Activated T-helper 1 cell treated with anti-CD3 and anti-CD28 coated beads, Interleukin-12 subunit alpha, Interleukin-12 subunit beta, Interleukin-2, Interleukin-4 antibody, amounts not matched to agents 30 ng/mL and 10 ng/mL and 1 ng/mL, durations not matched to agents 14 hours and 24 hours and 36 hours (primary cell): ENCODE data around the gene MAPK7. TPM values are rescaled to one million over a fixed set of nuclear protein-coding genes. Genes with fewer than 3 reads are reported as not detected.

Experiments
- DNase-seq: peaks from one replicate; pipeline ENCODE4 v3.0.0; 2021; ENCODE audit warnings: low spot score
- H3K27ac Mint-ChIP-seq: one replicate; pipeline ENCODE4 v1.8.0; 2021; ENCODE audit warnings: mild to moderate bottlenecking, mixed read lengths
- H3K27me3 Mint-ChIP-seq: one replicate; pipeline ENCODE4 v1.8.0; 2022; ENCODE audit warnings: mild to moderate bottlenecking, moderate library complexity, mixed read lengths; ENCODE audit not compliant: insufficient read depth
- H3K36me3 Mint-ChIP-seq: one replicate; pipeline ENCODE4 v1.8.0; 2021; ENCODE audit warnings: low read depth, mixed read lengths
- H3K4me1 Mint-ChIP-seq: one replicate; pipeline ENCODE4 v1.8.0; 2021; ENCODE audit warnings: low read depth, mixed read lengths
- H3K4me3 Mint-ChIP-seq: one replicate; pipeline ENCODE4 v1.8.0; 2021; ENCODE audit warnings: mild to moderate bottlenecking, moderate library complexity, mixed read lengths
- H3K9me3 Mint-ChIP-seq: one replicate; pipeline ENCODE4 v1.8.0; 2021; ENCODE audit warnings: mixed read lengths
- intact Hi-C: fragments of 100-400 bp; cut with micrococcal nuclease; formaldehyde crosslinking; loops from one replicate; pipeline ENCODE4 v1.15.1; 2024
- total RNA-seq: library from RNA; stranded (reverse); gene quantifications from 2 replicates; pipeline ENCODE4 v1.2.3, GENCODE V29; 2022

Gene MAPK7
- total RNA-seq, 1 donor from 2014 or later = 17.2 TPM

- H3K4me1 Mint-ChIP-seq = peaks cover 13% of the 10 kb centered on the region
- no peak overlapping the region for H3K4me3 Mint-ChIP-seq
- no peaks in the 10 kb centered on the region for H3K36me3 Mint-ChIP-seq
- H3K27me3 Mint-ChIP-seq = no peaks in the 10 kb centered on the region
- intact Hi-C loops = no loop called here
- no peaks in the 10 kb centered on the region for H3K9me3 Mint-ChIP-seq
- H3K27ac Mint-ChIP-seq = no peak overlapping the region
- DNase-seq = no peak
Observed at GRCh38 chr17:19415806-19416775, 37.8 kb downstream of the MAPK7 start.

GRCh38 chr17:19417611-19418010, 39.3 kb downstream of the MAPK7 start:
- H3K4me1 Mint-ChIP-seq = peaks cover 13% of the 10 kb centered on the region
- DNase-seq = no peak
- no peaks in the 10 kb centered on the region for H3K36me3 Mint-ChIP-seq
- H3K9me3 Mint-ChIP-seq = no peaks in the 10 kb centered on the region
- no peak overlapping the region for H3K4me3 Mint-ChIP-seq
- intact Hi-C loops = no loop called here
- H3K27ac Mint-ChIP-seq = no peak overlapping the region
- H3K27me3 Mint-ChIP-seq = no peaks in the 10 kb centered on the region

GRCh38 chr17:19418251-19418992, 40.1 kb downstream of the MAPK7 start:
- peaks cover 13% of the 10 kb centered on the region for H3K4me1 Mint-ChIP-seq
- intact Hi-C loops = no loop called here
- H3K4me3 Mint-ChIP-seq = no peak overlapping the region
- H3K27ac Mint-ChIP-seq = no peak overlapping the region
- H3K9me3 Mint-ChIP-seq = no peaks in the 10 kb centered on the region
- H3K27me3 Mint-ChIP-seq = no peaks in the 10 kb centered on the region
- no peaks in the 10 kb centered on the region for H3K36me3 Mint-ChIP-seq
- DNase-seq = no peak

- Mint-ChIP-seq H3K9me3 (no peaks in the 10 kb centered on the region), H3K36me3 (no peaks in the 10 kb centered on the region), H3K4me1 (peaks cover 13% of the 10 kb centered on the region), H3K27me3 (no peaks in the 10 kb centered on the region), H3K27ac (no peak overlapping the region), H3K4me3 (no peak overlapping the region)
- no peak for DNase-seq
- intact Hi-C loops = no loop called here
Observed at GRCh38 chr17:19421219-19421618, 42.9 kb downstream of the MAPK7 start.

GRCh38 chr17:19421926-19422325, 43.6 kb downstream of the MAPK7 start:
- Mint-ChIP-seq H3K27ac (no peak overlapping the region), H3K36me3 (no peaks in the 10 kb centered on the region), H3K9me3 (no peaks in the 10 kb centered on the region), H3K27me3 (no peaks in the 10 kb centered on the region), H3K4me3 (no peak overlapping the region), H3K4me1 (peaks cover 13% of the 10 kb centered on the region)
- no peak for DNase-seq
- intact Hi-C loops = no loop called here

GRCh38 chr17:19424934-19425868, 46.9 kb downstream of the MAPK7 start:
- H3K27ac Mint-ChIP-seq = no peak overlapping the region
- no peak for DNase-seq
- H3K36me3 Mint-ChIP-seq = no peaks in the 10 kb centered on the region
- intact Hi-C loops = no loop called here
- no peaks in the 10 kb centered on the region for H3K4me1 Mint-ChIP-seq
- H3K27me3 Mint-ChIP-seq = peaks cover 6% of the 10 kb centered on the region
- no peak overlapping the region for H3K4me3 Mint-ChIP-seq
- H3K9me3 Mint-ChIP-seq = no peaks in the 10 kb centered on the region

- Mint-ChIP-seq H3K27me3 (peaks cover 6% of the 10 kb centered on the region), H3K36me3 (no peaks in the 10 kb centered on the region), H3K4me3 (no peak overlapping the region), H3K9me3 (no peaks in the 10 kb centered on the region), H3K27ac (no peak overlapping the region), H3K4me1 (no peaks in the 10 kb centered on the region)
- no peak for DNase-seq
- intact Hi-C loops = no loop called here
Observed at GRCh38 chr17:19426631-19427030, 48.3 kb downstream of the MAPK7 start.

- no peak overlapping the region for H3K4me3 Mint-ChIP-seq
- no peaks in the 10 kb centered on the region for H3K36me3 Mint-ChIP-seq
- peaks cover 15% of the 10 kb centered on the region for H3K27me3 Mint-ChIP-seq
- H3K9me3 Mint-ChIP-seq = no peaks in the 10 kb centered on the region
- intact Hi-C loops = no loop called here
- no peak overlapping the region for H3K27ac Mint-ChIP-seq
- DNase-seq = no peak
- H3K4me1 Mint-ChIP-seq = no peaks in the 10 kb centered on the region
Observed at GRCh38 chr17:19431691-19432090, 53.4 kb downstream of the MAPK7 start.

Other genes starting within 250 kb of the MAPK7 start
- gene EPN2, start 141.1 kb upstream of the MAPK7 start, total RNA-seq = 7.0 and 9.3 TPM in 2 replicates
- gene B9D1, start 15.8 kb upstream of the MAPK7 start, total RNA-seq = 4.3 and 5.6 TPM in 2 replicates
- not detected in 2 replicates for gene MFAP4, start 8.7 kb downstream of the MAPK7 start, total RNA-seq
- gene RNF112, start 32.7 kb downstream of the MAPK7 start, total RNA-seq = not detected in 2 replicates
- 0.26 and 0.44 TPM in 2 replicates for gene SLC47A1, start 155.4 kb downstream of the MAPK7 start, total RNA-seq